T-helper 9 cell (primary cell): ENCODE measurements around the gene CRACR2B.

Experiments used
- DNase-seq: peaks from one replicate; pipeline ENCODE4 v3.0.0-alpha.2; 2020

Gene CRACR2B

GRCh38 chr11:870127-870413 is 42.4 kb downstream of the CRACR2B start:
- no peak for DNase-seq

- DNase-seq = no peak
These were observed 42.7 kb downstream of the CRACR2B start for GRCh38 chr11:870418-870817.

GRCh38 chr11:871472-871871 is 43.8 kb downstream of the CRACR2B start:
- no peak for DNase-seq

- DNase-seq = no peak
These were observed 45.1 kb downstream of the CRACR2B start for GRCh38 chr11:872799-873198.

- no peak for DNase-seq
These were observed 46.0 kb downstream of the CRACR2B start for GRCh38 chr11:873706-874105.

- DNase-seq = no peak
These were observed 47.5 kb downstream of the CRACR2B start for GRCh38 chr11:875203-875602.

GRCh38 chr11:875769-876301 is 48.1 kb downstream of the CRACR2B start:
- no peak for DNase-seq

GRCh38 chr11:876545-876944 is 48.8 kb downstream of the CRACR2B start:
- no peak for DNase-seq

GRCh38 chr11:877565-877964 is 49.8 kb downstream of the CRACR2B start:
- DNase-seq = no peak

GRCh38 chr11:880447-880846 is 52.7 kb downstream of the CRACR2B start:
- DNase-seq = no peak
